GM12873 (cell line): ENCODE measurements around the gene MUC4.

Experiments
- TF ChIP-seq, protein P1 (sequence below): IDR thresholded peaks from 2 replicates; pipeline ENCODE4 v1.5.1; 2012; ENCODE audit warnings: low read depth, mild to moderate bottlenecking, moderate library complexity, low read length, control low read depth; ENCODE audit not compliant: insufficient read depth; ENCODE audit errors: missing control alignments

Gene MUC4

DNA sequence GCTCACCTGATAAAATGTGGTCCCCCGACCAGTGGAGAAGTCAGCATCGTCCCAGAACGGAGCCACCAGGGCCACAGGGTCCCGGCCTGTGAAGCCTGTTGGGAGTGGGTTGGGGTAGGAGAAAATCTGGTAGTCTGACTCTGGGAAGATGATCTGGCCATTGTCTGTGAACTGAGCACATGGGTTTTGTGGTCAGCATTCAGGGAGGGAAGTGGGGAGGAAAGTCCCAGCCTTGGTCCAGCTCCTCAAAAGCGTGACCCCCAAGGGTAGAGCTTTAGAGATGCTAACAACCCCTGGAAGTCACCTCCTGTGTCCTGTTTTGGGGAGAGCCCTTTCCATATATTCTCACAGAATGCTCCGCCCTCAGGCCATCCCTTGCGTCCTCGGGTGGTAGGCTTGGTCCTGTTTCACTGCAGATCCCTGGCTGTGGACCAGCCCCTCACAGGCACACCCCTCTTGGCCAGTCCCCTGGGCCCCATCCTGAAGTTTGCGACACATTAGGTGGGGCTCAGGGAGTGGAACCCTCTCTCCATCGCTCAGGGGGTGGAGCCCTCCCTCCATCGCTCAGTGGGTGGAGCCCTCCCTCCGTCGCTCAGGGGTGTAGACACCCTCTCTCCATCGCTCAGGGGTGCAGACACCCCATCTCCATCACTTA lies 40.0 kb downstream of the MUC4 start:
- TF ChIP-seq, protein P1, sequence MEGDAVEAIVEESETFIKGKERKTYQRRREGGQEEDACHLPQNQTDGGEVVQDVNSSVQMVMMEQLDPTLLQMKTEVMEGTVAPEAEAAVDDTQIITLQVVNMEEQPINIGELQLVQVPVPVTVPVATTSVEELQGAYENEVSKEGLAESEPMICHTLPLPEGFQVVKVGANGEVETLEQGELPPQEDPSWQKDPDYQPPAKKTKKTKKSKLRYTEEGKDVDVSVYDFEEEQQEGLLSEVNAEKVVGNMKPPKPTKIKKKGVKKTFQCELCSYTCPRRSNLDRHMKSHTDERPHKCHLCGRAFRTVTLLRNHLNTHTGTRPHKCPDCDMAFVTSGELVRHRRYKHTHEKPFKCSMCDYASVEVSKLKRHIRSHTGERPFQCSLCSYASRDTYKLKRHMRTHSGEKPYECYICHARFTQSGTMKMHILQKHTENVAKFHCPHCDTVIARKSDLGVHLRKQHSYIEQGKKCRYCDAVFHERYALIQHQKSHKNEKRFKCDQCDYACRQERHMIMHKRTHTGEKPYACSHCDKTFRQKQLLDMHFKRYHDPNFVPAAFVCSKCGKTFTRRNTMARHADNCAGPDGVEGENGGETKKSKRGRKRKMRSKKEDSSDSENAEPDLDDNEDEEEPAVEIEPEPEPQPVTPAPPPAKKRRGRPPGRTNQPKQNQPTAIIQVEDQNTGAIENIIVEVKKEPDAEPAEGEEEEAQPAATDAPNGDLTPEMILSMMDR = no peak

DNA sequence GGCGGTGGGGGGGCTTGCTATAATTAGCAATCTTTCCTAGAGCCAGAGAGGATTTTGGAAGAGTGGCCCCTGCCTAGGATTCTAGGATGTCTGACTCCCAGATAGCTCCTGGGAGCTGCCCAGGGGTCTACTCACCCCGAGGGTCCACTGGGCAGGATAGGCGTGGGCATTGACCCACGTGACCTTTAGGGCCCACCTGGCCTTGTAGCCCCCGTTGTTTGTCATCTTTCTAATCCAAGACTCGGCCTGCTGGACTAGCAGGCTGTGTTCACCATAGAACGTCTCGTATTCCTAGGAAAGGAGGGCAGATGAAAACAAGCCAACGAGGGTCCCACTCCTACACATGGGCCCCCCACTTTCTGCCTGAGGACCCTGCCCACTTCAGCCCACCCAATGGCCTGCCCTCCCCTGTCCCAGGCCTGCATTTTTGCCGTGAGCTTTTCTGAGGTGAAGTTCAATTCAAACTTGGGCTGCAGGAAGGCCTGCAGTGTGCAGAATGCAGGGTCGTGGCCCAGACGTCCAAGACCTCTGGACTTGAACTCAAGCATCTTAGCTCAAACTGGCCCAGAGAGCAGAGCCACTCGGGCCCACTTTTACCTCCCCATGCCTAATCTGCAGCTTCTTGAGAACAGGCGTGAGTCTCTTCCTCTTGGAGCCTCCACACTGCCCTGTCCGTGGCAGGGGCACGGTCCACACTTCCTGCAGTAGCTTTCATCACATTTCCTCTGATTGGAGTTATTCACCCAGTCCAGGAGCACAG lies 41.5 kb downstream of the MUC4 start:
- TF ChIP-seq, protein P1 = no peak

DNA sequence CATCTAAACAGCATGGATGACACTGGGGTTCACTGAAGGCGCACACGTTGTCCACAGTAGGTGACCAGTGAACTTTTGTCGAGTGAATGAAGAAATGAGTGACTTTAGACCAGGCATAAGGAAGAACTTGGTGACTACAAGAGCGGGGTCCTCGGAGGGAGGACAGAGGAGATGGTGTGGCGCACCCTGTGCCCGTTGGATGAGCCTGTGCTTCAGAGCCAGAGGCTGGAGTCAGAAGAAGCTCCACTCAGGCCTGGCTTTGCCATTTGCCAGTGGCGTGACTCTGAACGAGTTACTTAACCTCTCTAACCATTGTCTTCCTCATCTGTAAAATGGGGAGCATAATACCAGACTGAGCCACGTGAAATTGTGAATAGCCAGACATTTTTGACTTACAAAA lies 42.2 kb downstream of the MUC4 start:
- TF ChIP-seq, protein P1 = no peak

DNA sequence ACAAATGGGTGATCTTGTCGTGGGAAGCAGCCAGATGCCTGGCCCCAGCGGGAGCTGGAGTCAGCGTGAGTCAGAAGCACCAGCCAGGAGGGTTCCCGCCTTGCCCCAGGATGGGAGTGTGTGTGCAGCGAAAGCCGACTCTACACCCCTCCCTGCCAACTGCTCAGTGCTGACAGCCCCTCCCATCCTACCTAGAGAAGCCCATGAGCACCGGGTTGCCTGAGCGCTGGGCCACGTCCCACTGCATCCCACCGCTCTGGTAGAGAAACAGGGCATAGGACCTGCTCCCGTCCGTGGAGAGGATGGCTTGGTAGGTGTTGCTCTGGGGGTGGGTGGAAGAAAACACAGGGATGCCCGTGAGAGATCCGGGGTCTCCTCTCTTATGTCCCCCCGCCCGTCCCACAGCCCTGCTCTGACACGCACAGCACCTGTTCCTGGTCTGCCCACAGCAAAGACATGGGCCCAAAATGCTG lies 42.9 kb downstream of the MUC4 start:
- TF ChIP-seq, protein P1 = no peak

DNA sequence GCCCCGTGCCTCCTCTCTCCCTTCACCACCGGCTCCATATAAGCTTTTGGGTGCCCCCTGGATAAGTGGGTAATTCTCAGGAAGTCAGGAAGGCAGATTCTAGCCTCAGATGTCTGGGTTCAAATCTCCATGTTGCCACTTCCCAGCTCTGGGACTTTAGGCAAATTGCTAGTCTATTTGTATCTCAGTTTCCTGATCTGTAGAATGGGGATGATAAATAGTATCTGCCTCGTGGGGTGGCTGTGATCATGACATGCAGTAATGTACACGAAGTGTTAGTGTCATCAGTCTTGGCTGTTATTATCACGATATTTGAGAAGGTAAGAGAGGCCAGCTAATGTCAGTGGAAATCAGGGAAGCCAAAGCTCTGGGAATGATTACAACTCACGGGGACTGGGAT lies 43.3 kb downstream of the MUC4 start:
- TF ChIP-seq, protein P1 = no peak

DNA sequence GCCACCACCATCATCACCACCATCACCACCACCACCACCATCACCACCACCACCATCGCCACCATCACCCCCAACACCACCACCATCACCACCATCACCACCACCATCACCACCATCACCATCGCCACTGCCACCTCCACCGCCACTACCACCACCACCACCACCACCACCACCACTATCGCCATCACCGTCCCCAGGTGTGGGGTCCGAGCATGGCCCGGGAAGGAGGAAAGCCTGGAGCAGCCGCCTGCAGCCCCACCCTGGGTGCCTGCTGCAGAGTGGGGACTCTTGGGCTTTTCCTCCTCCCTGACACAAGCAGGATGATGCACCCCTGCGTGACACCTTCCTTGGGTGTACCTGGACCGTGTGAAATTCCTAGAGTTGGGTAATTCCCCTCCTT lies 43.9 kb downstream of the MUC4 start:
- TF ChIP-seq, protein P1 = no peak

DNA sequence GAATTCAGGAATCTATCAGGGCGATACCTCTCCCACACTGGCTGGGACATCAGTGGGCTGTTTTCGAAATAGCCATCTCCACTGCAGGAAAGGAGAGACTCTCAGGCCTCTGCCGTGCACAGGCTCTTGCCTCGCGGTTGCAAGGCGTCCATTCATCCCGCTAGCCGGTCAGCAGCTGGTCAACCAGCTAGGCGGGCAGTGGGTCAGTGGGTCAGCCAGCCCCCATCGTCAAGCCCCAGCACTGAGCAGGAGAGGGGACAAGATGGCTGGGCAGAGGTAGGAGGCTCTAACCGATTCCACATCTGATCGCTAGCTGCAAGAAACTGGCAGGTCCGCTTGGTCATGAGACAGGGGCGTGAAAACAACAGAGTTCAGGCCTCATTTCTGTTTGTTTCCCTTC lies 45.1 kb downstream of the MUC4 start:
- TF ChIP-seq, protein P1 = no peak
